Measurements from ENCODE around the gene LEMD2. TPM values are rescaled to one million over a fixed set of nuclear protein-coding genes. Genes with fewer than 3 reads are reported as not detected.

LEMD2 gene
- polyA plus RNA-seq, 4 donors: 48.1 to 53.0 (median 52.1) TPM

DNA sequence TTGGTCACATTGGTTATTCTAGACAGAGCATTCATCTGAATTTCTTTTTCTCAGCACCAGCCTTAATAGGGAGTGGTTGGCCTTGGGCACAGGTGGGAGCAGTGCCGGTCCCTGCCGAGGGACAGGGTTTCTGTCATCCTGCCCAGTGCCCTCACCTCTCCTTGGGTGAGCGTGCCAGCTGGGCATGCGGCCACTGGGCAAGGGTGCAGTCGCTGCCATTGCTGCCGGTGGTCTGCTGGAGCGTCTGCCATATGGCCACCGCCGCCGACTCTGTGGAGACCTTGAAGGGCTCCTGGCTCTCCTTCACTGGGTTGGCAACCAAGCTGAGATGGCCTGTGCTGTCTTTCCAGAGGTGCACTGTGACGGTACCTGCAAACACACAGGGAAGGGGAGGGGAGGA lies 61.0 kb downstream of the LEMD2 start:
- FAIRE-seq: no peak

DNA sequence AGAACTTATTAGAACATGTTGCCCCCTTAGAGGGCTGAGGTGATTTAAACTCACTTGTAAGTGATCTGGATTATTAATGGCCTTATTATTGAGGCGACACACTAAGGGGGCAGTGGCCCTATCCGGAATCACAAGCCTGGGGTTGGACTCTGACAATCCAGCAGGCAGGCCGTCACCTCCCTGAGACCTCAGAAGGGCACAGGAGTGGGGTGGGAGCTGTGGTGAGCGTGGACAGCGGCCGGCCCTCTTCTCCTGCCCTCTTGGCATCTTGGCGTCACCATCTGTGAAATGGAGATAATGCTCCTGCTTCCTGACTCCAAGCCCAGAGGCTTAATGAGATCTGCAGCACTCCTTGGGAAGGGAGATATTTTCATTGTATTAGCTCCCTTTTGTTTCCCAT lies 61.8 kb downstream of the LEMD2 start:
- 85 to 88% (median 86%) methylated on average over 7 of the region's 7 CpGs for WGBS, 3 donors
- H3K4me1 ChIP-seq (ENCODE audit: control insufficient read depth in 3 of 3, insufficient read depth in 2 of 3, low read depth in 1 of 3, low read length in 2 of 3): no peaks in the 10 kb centered on the region
- DNase-seq (no peak), FAIRE-seq (no peak)
- peaks cover 0 to 9% (median 0%) of the 10 kb centered on the region in 3 donors for H3K27me3 ChIP-seq (ENCODE audit: control insufficient read depth in 3 of 3, insufficient read depth in 3 of 3, low read length in 3 of 3)
- no peak overlapping the region for H3K27ac ChIP-seq (ENCODE audit: low read depth in 1 of 3, low read length in 2 of 3)
- H3K4me3 ChIP-seq (ENCODE audit: low read depth in 1 of 3, low read length in 3 of 3): no peak overlapping the region
- no peaks in the 10 kb centered on the region for H3K36me3 ChIP-seq (ENCODE audit: control insufficient read depth in 3 of 3, insufficient read depth in 2 of 3, low read depth in 1 of 3, low read length in 3 of 3)
- no peaks in the 10 kb centered on the region for H3K9me3 ChIP-seq (ENCODE audit: control insufficient read depth in 2 of 2, insufficient read depth in 1 of 2, low read depth in 1 of 2, low read length in 1 of 2)

More for the DNA sequence above, 61.0 kb downstream of the LEMD2 start:
- H3K36me3 ChIP-seq (ENCODE audit: control insufficient read depth in 3 of 3, insufficient read depth in 2 of 3, low read depth in 1 of 3, low read length in 3 of 3): no peaks in the 10 kb centered on the region
- 72 to 83% (median 79%) methylated on average over 11 of the region's 11 CpGs for WGBS, 3 donors
- no peak for DNase-seq
- H3K4me3 ChIP-seq (ENCODE audit: low read depth in 1 of 3, low read length in 3 of 3): no peak overlapping the region
- peaks cover 0 to 5% (median 0%) of the 10 kb centered on the region in 3 donors for H3K27me3 ChIP-seq (ENCODE audit: control insufficient read depth in 3 of 3, insufficient read depth in 3 of 3, low read length in 3 of 3)
- no peaks in the 10 kb centered on the region for H3K4me1 ChIP-seq (ENCODE audit: control insufficient read depth in 3 of 3, insufficient read depth in 2 of 3, low read depth in 1 of 3, low read length in 2 of 3)
- no peaks in the 10 kb centered on the region for H3K9me3 ChIP-seq (ENCODE audit: control insufficient read depth in 2 of 2, insufficient read depth in 1 of 2, low read depth in 1 of 2, low read length in 1 of 2)
- H3K27ac ChIP-seq (ENCODE audit: low read depth in 1 of 3, low read length in 2 of 3): no peak overlapping the region

GRCh38 chr6:33726696-33727095 lies 62.2 kb downstream of the LEMD2 start:
- Histone ChIP-seq H3K4me1 (ENCODE audit: control insufficient read depth in 3 of 3, insufficient read depth in 2 of 3, low read depth in 1 of 3, low read length in 2 of 3) (no peaks in the 10 kb centered on the region), H3K27ac (ENCODE audit: low read depth in 1 of 3, low read length in 2 of 3) (no peak overlapping the region), H3K9me3 (ENCODE audit: control insufficient read depth in 2 of 2, insufficient read depth in 1 of 2, low read depth in 1 of 2, low read length in 1 of 2) (no peaks in the 10 kb centered on the region), H3K4me3 (ENCODE audit: low read depth in 1 of 3, low read length in 3 of 3) (no peak overlapping the region), H3K27me3 (ENCODE audit: control insufficient read depth in 3 of 3, insufficient read depth in 3 of 3, low read length in 3 of 3) (peaks cover 0 to 13% (median 0%) of the 10 kb centered on the region in 3 donors), H3K36me3 (ENCODE audit: control insufficient read depth in 3 of 3, insufficient read depth in 2 of 3, low read depth in 1 of 3, low read length in 3 of 3) (no peaks in the 10 kb centered on the region)
- DNase-seq (no peak), FAIRE-seq (no peak)
- whole genome bisulfite sequencing, 3 donors: 86 to 97% (median 88%) methylated on average over 15 of the region's 15 CpGs

DNA sequence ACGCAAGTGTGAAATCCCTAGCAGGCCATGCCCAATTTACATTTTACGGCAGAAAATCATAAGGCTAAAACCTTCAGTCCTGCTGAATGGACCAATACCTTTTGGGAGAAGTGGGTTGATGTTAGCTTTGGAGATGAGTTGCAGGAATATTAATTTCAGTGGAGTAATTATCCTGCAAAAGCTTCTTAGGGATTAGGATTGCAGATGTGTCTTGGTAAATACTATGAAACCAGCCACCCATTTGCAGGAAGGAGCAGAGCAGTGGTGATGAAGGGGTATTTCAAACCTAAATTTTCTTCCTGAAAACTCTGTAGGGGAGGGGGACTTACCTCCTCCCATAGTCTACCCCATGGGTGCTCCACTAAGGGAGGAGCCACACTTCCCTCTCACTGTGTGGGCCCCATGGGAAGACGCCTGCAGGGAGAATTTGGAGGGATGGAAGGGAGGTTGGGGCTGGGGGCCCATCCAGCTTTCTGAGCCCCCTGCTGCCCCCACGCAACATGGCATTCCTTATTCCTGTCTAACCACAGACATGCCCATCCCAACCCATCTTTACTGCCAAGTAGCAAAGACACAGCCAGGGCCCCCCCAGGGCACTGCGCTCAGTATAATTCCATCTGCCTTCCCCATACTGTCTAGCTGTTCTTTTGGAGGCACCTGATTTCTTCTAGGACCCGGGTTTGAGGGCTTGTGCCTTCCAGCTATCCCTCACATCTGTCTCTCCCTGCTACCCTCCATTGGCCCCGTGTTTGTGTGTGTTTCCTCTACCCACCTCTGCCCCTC lies 62.8 kb downstream of the LEMD2 start:
- WGBS, 3 donors: 80 to 87% (median 86%) methylated on average over 7 of the region's 7 CpGs
- Histone ChIP-seq H3K4me1 (ENCODE audit: control insufficient read depth in 3 of 3, insufficient read depth in 2 of 3, low read depth in 1 of 3, low read length in 2 of 3) (no peaks in the 10 kb centered on the region), H3K27me3 (ENCODE audit: control insufficient read depth in 3 of 3, insufficient read depth in 3 of 3, low read length in 3 of 3) (peaks cover 0 to 14% (median 0%) of the 10 kb centered on the region in 3 donors), H3K4me3 (ENCODE audit: low read depth in 1 of 3, low read length in 3 of 3) (no peak overlapping the region), H3K36me3 (ENCODE audit: control insufficient read depth in 3 of 3, insufficient read depth in 2 of 3, low read depth in 1 of 3, low read length in 3 of 3) (no peaks in the 10 kb centered on the region), H3K27ac (ENCODE audit: low read depth in 1 of 3, low read length in 2 of 3) (no peak overlapping the region), H3K9me3 (ENCODE audit: control insufficient read depth in 2 of 2, insufficient read depth in 1 of 2, low read depth in 1 of 2, low read length in 1 of 2) (no peaks in the 10 kb centered on the region)
- DNase-seq (no peak), FAIRE-seq (no peak)

DNA sequence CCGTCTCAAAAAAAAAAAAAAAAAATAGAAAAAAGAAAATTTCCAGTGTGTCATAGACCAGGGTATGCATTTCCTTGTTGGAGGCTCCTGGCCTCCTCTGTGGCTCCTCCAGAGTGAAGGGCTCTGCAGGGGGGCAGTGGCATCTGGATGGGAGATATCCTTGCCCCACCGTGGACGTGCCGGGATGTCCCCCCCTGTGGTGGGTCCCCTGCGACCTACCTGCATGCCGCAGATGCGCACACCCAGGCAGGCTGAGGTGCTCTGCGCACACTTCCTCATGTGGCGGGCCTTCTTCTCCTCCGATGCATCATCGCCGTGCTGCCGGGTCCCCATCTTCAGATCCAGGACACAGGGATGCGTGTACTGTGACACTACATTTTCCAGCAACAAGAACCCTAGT lies 63.7 kb downstream of the LEMD2 start:
- FAIRE-seq (no peak), DNase-seq (no peak)
- Histone ChIP-seq H3K27ac (ENCODE audit: low read depth in 1 of 3, low read length in 2 of 3) (no peak overlapping the region), H3K36me3 (ENCODE audit: control insufficient read depth in 3 of 3, insufficient read depth in 2 of 3, low read depth in 1 of 3, low read length in 3 of 3) (no peaks in the 10 kb centered on the region), H3K4me3 (ENCODE audit: low read depth in 1 of 3, low read length in 3 of 3) (no peak overlapping the region), H3K27me3 (ENCODE audit: control insufficient read depth in 3 of 3, insufficient read depth in 3 of 3, low read length in 3 of 3) (peaks cover 0 to 14% (median 0%) of the 10 kb centered on the region in 3 donors), H3K9me3 (ENCODE audit: control insufficient read depth in 2 of 2, insufficient read depth in 1 of 2, low read depth in 1 of 2, low read length in 1 of 2) (no peaks in the 10 kb centered on the region), H3K4me1 (ENCODE audit: control insufficient read depth in 3 of 3, insufficient read depth in 2 of 3, low read depth in 1 of 3, low read length in 2 of 3) (no peaks in the 10 kb centered on the region)
- WGBS, 3 donors: 92 to 93% (median 93%) methylated on average over 13 to 14 of the region's 14 CpGs

DNA sequence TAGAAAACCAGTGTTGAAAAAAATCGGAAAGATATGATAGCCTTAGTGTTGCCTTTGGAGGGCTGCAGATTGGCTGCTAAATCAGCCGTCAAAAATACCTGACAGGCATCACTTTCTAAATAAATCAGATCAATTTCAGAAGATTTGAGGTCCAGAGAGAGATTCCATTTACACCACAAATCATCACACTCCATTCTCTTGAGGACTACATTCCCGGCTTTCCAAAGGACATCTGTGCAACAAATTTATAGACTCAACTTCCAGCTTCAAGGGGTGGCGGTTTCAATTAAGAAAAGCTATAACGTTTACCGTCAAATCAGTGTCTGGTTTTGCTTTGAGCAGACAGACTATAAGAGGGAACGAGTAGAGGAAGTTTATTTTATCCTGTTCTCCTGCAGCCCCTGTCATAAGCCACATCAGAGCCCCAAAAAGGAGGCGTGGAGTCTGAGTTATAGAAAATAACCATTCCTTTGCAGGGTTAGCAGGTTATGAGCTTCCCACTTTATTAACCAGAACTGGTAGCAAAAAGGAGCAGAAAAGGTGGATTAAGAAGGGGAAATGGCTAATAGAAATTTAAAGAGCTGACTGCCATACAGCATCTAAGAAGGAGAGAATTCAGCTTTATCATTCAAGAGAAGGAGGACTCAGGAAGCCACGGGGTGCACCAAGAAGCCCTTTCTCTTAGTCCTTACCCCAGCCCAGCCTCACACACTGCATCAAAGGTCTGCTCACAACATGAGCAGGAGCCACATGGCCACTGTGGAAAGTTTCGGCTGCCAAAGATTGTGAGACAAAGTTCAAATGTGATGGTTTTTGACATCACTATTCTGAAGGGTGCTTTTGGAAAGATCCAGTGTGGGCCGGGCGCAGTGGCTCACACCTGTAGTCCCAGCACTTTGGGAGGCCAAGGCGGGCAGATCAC lies 64.6 kb downstream of the LEMD2 start:
- WGBS, 3 donors: 61 to 68% (median 67%) methylated on average over 13 of the region's 13 CpGs
- Histone ChIP-seq H3K4me3 (ENCODE audit: low read depth in 1 of 3, low read length in 3 of 3) (no peak overlapping the region), H3K36me3 (ENCODE audit: control insufficient read depth in 3 of 3, insufficient read depth in 2 of 3, low read depth in 1 of 3, low read length in 3 of 3) (no peaks in the 10 kb centered on the region), H3K9me3 (ENCODE audit: control insufficient read depth in 2 of 2, insufficient read depth in 1 of 2, low read depth in 1 of 2, low read length in 1 of 2) (no peaks in the 10 kb centered on the region), H3K4me1 (ENCODE audit: control insufficient read depth in 3 of 3, insufficient read depth in 2 of 3, low read depth in 1 of 3, low read length in 2 of 3) (no peaks in the 10 kb centered on the region), H3K27me3 (ENCODE audit: control insufficient read depth in 3 of 3, insufficient read depth in 3 of 3, low read length in 3 of 3) (peaks cover 0 to 14% (median 0%) of the 10 kb centered on the region in 3 donors), H3K27ac (ENCODE audit: low read depth in 1 of 3, low read length in 2 of 3) (no peak overlapping the region)
- DNase-seq (no peak), FAIRE-seq (no peak)

DNA sequence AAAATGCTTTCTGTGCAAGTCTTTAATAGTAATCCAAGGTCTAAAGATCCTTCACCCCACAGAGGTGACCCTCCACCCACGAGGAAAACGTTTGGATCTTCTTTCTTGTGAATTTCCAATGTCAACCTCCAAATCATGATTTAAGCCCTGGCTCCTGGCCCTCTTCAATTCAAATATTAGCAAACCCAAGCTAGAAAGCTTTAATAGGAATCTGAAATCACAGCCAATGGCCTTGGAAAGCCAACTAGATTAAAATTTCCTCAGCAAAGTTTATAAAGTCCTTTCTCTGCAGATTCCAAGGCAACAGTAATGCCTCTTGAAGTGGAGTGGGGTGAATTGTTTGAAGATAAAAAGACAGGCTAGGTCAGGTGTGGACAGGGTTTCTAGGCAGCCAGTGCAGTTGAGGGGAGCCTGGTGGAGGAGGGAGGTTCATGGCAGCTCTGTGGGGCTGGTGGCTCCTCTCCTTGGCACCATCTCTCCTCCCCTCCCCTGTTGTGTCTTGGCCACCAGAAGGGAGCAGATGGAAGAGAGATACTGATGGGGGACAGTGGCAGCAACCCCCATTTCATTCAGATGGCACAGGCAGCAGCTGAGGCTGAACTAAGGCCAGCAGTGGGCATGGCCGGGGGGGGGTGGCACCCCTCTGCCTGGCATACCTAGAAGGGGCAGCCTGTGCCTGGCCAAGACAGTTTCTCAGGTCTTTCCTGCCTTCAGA lies 65.4 kb downstream of the LEMD2 start:
- Histone ChIP-seq H3K4me3 (ENCODE audit: low read depth in 1 of 3, low read length in 3 of 3) (no peak overlapping the region), H3K9me3 (ENCODE audit: control insufficient read depth in 2 of 2, insufficient read depth in 1 of 2, low read depth in 1 of 2, low read length in 1 of 2) (no peaks in the 10 kb centered on the region), H3K36me3 (ENCODE audit: control insufficient read depth in 3 of 3, insufficient read depth in 2 of 3, low read depth in 1 of 3, low read length in 3 of 3) (no peaks in the 10 kb centered on the region), H3K27ac (ENCODE audit: low read depth in 1 of 3, low read length in 2 of 3) (no peak overlapping the region), H3K4me1 (ENCODE audit: control insufficient read depth in 3 of 3, insufficient read depth in 2 of 3, low read depth in 1 of 3, low read length in 2 of 3) (no peaks in the 10 kb centered on the region), H3K27me3 (ENCODE audit: control insufficient read depth in 3 of 3, insufficient read depth in 3 of 3, low read length in 3 of 3) (peaks cover 0 to 14% (median 0%) of the 10 kb centered on the region in 3 donors)
- no peak for FAIRE-seq
- DNase-seq: no peak
- 47 to 62% (median 55%) methylated on average over 3 of the region's 3 CpGs for WGBS, 3 donors

DNA sequence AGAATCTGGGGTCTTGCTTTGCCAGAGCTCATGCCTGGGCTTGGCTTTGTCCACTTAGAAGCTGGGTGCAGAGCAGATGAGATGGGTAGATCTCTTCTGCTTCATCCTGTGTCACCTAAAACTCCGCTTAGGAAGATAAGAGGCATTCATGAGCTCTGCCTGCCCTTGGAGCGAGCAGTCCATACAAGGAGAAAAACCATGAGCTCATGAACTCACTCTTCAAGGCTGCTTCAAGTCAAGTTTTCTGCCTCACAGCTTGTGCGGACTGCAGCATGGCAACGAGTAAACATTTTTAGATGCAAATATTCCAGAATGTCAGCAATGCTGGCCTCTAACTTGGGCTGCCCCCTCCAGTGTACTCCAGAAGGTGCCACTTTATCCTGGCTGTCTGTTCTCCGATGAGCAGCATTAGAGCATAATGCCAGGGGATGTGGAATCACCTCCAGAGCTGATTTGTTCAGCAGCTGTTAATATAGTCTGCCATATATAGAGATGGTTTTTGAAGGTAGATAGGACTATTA lies 66.8 kb downstream of the LEMD2 start:
- Histone ChIP-seq H3K4me1 (ENCODE audit: control insufficient read depth in 3 of 3, insufficient read depth in 2 of 3, low read depth in 1 of 3, low read length in 2 of 3) (no peaks in the 10 kb centered on the region), H3K4me3 (ENCODE audit: low read depth in 1 of 3, low read length in 3 of 3) (no peak overlapping the region), H3K9me3 (ENCODE audit: control insufficient read depth in 2 of 2, insufficient read depth in 1 of 2, low read depth in 1 of 2, low read length in 1 of 2) (no peaks in the 10 kb centered on the region), H3K27me3 (ENCODE audit: control insufficient read depth in 3 of 3, insufficient read depth in 3 of 3, low read length in 3 of 3) (peaks cover 0 to 14% (median 0%) of the 10 kb centered on the region in 3 donors), H3K27ac (ENCODE audit: low read depth in 1 of 3, low read length in 2 of 3) (peak overlapping the region in 1 of 3 donors; percentile 28), H3K36me3 (ENCODE audit: control insufficient read depth in 3 of 3, insufficient read depth in 2 of 3, low read depth in 1 of 3, low read length in 3 of 3) (no peaks in the 10 kb centered on the region)
- FAIRE-seq (no peak), DNase-seq (no peak)
- 84 to 89% (median 85%) methylated on average over 5 of the region's 5 CpGs for WGBS, 3 donors
